MCF 10A (cell line): Measurements from ENCODE around the gene CTNNA1. TPM values are rescaled to one million over a fixed set of nuclear protein-coding genes. Genes with fewer than 3 reads are reported as not detected.

ENCODE experiments used
- BruUV-seq: library from RNA; stranded (reverse); fragments of 400-500 nt; replicated peaks from 2 replicates; lab custom pipeline; 2021; lab: Mats Ljungman, UMichigan
- CTCF ChIA-PET: fragments of 300-600 bp; sonication (Branson Sonifier 250); formaldehyde crosslinking; extraction: SDS; loops from one replicate; lab custom pipeline; 2021; ENCODE audit warnings: antibody characterized with exemption, inconsistent platforms; lab: Yijun Ruan, JAX
- POLR2A ChIA-PET: fragments of 300-600, 350-650 bp; sonication (Branson Sonifier 250); formaldehyde crosslinking; extraction: SDS; loops from one replicate; lab custom pipeline; 2020; ENCODE audit warnings: antibody characterized with exemption, inconsistent platforms; lab: Yijun Ruan, JAX
- DNase-seq: peaks from one replicate; pipeline ENCODE4 v3.0.0-alpha.2; 2018; ENCODE audit not compliant: unreplicated experiment
- H3K27ac Mint-ChIP-seq: one replicate; pipeline ENCODE4 v1.8.0; 2022; ENCODE audit warnings: mild to moderate bottlenecking, low read depth, mixed read lengths; ENCODE audit not compliant: unreplicated experiment
- H3K27me3 Mint-ChIP-seq: one replicate; pipeline ENCODE4 v1.8.0; 2022; ENCODE audit warnings: mixed read lengths; ENCODE audit not compliant: insufficient read depth, unreplicated experiment
- H3K36me3 Mint-ChIP-seq: one replicate; pipeline ENCODE4 v1.8.0; 2022; ENCODE audit warnings: mild to moderate bottlenecking, moderate library complexity, mixed read lengths; ENCODE audit not compliant: insufficient read depth, unreplicated experiment
- H3K4me1 Mint-ChIP-seq: one replicate; pipeline ENCODE4 v1.8.0; 2022; ENCODE audit warnings: mixed read lengths; ENCODE audit not compliant: insufficient read depth, unreplicated experiment
- H3K4me3 Mint-ChIP-seq: one replicate; pipeline ENCODE4 v1.8.0; 2022; ENCODE audit warnings: mild to moderate bottlenecking, moderate library complexity, mixed read lengths; ENCODE audit not compliant: unreplicated experiment
- H3K9me3 Mint-ChIP-seq: one replicate; pipeline ENCODE4 v1.8.0; 2022; ENCODE audit warnings: mixed read lengths; ENCODE audit not compliant: unreplicated experiment
- CTCF ChIP-seq: fragments of 200-600 bp; IDR thresholded peaks from one replicate; pipeline ENCODE4 v1.8.0; 2022; ENCODE audit warnings: antibody characterized with exemption, mild to moderate bottlenecking; ENCODE audit not compliant: unreplicated experiment
- intact Hi-C: fragments of 100-400 bp; cut with micrococcal nuclease; formaldehyde crosslinking; loops from 2 replicates; pipeline ENCODE4 v1.14.1; 2022
- total RNA-seq: library from RNA; stranded (reverse); gene quantifications from 2 replicates; pipeline ENCODE4 v1.2.3, GENCODE V29; 2022

The CTNNA1 gene
- total RNA-seq, 1 experiment from 2014 or later, result 519 TPM

DNA sequence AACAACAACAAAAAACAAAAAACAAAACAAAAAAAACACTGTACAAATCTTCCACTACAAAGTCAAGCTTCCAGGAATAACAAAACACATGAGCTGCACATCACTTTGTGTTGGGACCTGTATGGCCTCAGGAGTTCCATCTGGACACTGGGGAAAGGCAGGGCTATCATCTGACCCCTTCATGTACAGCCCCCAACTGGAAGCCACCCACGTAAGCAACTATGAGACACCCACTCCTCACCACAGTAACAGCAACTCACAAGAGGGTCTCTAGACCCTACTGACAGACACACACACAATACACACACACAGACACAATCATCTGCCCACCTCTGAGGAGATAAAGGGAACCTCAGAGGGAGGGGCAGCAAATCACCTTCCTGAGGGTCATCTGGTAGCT lies 203.6 kb downstream of the CTNNA1 start:
- Mint-ChIP-seq H3K4me1 (no peaks in the 10 kb centered on the region), H3K27me3 (no peaks in the 10 kb centered on the region), H3K9me3 (no peaks in the 10 kb centered on the region), H3K36me3 (peaks cover 21% of the 10 kb centered on the region), H3K4me3 (no peak overlapping the region), H3K27ac (no peak overlapping the region)
- POLR2A ChIA-PET, result interaction anchor here (0.7 kb wide), 1 partner anchor 314 kb away, joined by 3 read pairs; no protein-coding TSS in a partner anchor
- CTCF ChIA-PET, result interaction anchor here (0.9 kb wide), 1 partner anchor 10 kb away, joined by 4 read pairs; no protein-coding TSS in a partner anchor
- DNase-seq, result no peak
- intact Hi-C loops, result no loop called here
- no TSS peak for BruUV-seq
- TF ChIP-seq CTCF, result no peak

- BruUV-seq, result no TSS peak
- intact Hi-C loops, result no loop called here
- DNase-seq, result no peak
- no peaks in the 10 kb centered on the region for H3K9me3 Mint-ChIP-seq
- H3K36me3 Mint-ChIP-seq, result peaks cover 26% of the 10 kb centered on the region
- TF ChIP-seq CTCF, result no peak
- H3K4me3 Mint-ChIP-seq, result no peak overlapping the region
- ChIA-PET CTCF (interaction anchor here (0.6 kb wide), 1 partner anchor 317 kb away, joined by 4 read pairs; no protein-coding TSS in a partner anchor), POLR2A (no interaction called here)
- peaks cover 5% of the 10 kb centered on the region for H3K4me1 Mint-ChIP-seq
- H3K27me3 Mint-ChIP-seq, result no peaks in the 10 kb centered on the region
- no peak overlapping the region for H3K27ac Mint-ChIP-seq
Observed at GRCh38 chr5:138960145-138960692, 207.0 kb downstream of the CTNNA1 start.

DNA sequence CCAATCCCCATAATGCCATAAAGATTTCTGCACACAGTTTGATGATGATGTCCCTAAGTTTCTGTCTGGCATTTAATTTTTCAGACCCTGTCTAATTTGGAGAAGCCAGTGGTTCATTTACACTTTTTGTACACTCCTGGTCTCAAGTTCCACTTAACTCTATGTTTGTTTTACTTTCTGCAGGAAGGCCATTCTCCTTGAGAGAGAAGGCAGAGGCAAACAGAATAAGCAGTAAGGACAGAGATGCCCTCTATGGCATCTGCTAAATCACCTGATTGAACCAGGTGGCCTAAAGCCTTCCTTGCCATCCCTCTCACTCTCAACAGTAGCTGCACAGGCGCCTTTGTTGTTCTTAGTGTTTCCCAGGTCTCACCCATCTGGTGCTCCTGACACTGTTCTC lies 208.0 kb downstream of the CTNNA1 start:
- Mint-ChIP-seq H3K27ac (no peak overlapping the region), H3K36me3 (peaks cover 19% of the 10 kb centered on the region), H3K9me3 (no peaks in the 10 kb centered on the region), H3K4me3 (no peak overlapping the region), H3K27me3 (no peaks in the 10 kb centered on the region), H3K4me1 (peaks cover 5% of the 10 kb centered on the region)
- no TSS peak for BruUV-seq
- intact Hi-C loops, result no loop called here
- DNase-seq, result no peak
- TF ChIP-seq CTCF, result no peak
- ChIA-PET POLR2A (no interaction called here), CTCF (interaction anchor here (0.7 kb wide), 1 partner anchor 16 kb away, joined by 3 read pairs; no protein-coding TSS in a partner anchor)

GRCh38 chr5:138961729-138962128 lies 208.5 kb downstream of the CTNNA1 start:
- ChIA-PET POLR2A (no interaction called here), CTCF (interaction anchor here (0.6 to 0.7 kb wide), 2 partner anchors 15 to 159 kb away, joined by 3 to 4 read pairs; no protein-coding TSS in a partner anchor)
- BruUV-seq, result no TSS peak
- no peak for TF ChIP-seq CTCF
- peaks cover 16% of the 10 kb centered on the region for H3K36me3 Mint-ChIP-seq
- peaks cover 5% of the 10 kb centered on the region for H3K4me1 Mint-ChIP-seq
- H3K4me3 Mint-ChIP-seq, result no peak overlapping the region
- no peak overlapping the region for H3K27ac Mint-ChIP-seq
- no peaks in the 10 kb centered on the region for H3K9me3 Mint-ChIP-seq
- intact Hi-C loops, result no loop called here
- DNase-seq, result no peak
- H3K27me3 Mint-ChIP-seq, result no peaks in the 10 kb centered on the region
